ENCODE results near the gene LAPTM5.

DNA sequence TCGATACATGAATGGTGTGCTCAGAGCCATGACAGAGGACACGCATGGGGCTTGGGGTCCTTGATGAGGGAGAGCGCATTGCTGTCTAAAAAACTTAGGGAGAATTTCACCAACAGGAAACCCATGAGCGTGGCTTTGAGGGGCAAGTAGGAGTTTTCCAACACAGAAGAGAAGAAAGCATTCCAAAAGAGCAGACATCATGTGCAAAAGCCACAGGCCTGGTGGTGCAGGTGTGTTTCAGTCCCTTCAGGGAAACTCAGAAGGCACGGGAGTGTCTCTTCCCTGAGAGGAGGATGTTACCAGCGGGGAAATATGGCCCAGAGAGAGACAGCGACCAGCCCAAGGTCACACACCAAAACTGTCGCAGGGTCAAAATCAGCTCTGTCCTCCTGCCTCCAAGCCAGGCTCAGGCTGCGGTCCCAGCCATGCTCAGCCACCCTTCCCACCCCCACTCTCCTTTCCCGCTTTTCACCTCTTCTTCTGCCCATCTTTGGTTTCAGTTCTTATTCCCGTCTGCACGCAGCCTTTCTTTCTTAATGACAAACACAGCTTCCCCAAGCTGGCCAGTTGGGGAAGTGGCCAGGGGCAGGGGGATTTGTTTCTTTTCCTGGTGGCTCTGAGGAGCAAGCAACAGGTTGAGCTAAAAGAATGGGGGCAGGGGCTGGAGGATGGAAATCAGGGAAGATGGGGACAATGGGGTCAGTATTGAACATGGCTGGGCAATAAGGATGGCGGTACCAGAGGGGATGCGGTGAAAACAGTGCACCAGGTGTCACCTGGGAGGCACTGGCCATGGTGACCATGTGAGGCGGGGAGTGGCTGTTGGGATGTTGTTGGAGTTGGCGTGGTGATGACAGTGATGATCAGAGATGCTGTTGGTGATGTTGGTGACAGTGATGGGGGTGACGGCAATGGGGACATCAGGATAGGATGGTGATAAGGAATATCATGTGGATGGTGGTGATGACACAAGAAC is 10.3 kb downstream of the LAPTM5 start:
- TF ChIP-seq, protein P1, sequence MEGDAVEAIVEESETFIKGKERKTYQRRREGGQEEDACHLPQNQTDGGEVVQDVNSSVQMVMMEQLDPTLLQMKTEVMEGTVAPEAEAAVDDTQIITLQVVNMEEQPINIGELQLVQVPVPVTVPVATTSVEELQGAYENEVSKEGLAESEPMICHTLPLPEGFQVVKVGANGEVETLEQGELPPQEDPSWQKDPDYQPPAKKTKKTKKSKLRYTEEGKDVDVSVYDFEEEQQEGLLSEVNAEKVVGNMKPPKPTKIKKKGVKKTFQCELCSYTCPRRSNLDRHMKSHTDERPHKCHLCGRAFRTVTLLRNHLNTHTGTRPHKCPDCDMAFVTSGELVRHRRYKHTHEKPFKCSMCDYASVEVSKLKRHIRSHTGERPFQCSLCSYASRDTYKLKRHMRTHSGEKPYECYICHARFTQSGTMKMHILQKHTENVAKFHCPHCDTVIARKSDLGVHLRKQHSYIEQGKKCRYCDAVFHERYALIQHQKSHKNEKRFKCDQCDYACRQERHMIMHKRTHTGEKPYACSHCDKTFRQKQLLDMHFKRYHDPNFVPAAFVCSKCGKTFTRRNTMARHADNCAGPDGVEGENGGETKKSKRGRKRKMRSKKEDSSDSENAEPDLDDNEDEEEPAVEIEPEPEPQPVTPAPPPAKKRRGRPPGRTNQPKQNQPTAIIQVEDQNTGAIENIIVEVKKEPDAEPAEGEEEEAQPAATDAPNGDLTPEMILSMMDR (tag by site-specific recombination; IDR thresholded peaks at IDR 0.05) = no peak
- TF ChIP-seq TCF7L2 (IDR thresholded peaks at IDR 0.05; ENCODE audit: borderline replicate concordance, low read depth, low read length) (no peak), ZNF292 (tag by site-specific recombination; IDR thresholded peaks at IDR 0.05; ENCODE audit: borderline replicate concordance, low read depth) (no peak), ZNF2 (tag by site-specific recombination; IDR thresholded peaks at IDR 0.05) (no peak), ZNF324 (tag by site-specific recombination; IDR thresholded peaks at IDR 0.05) (no peak), ZNF311 (tag by site-specific recombination; IDR thresholded peaks at IDR 0.05; ENCODE audit: borderline replicate concordance) (no peak), ZNF24 (tag by site-specific recombination; IDR thresholded peaks at IDR 0.05) (no peak), KLF16 (tag by site-specific recombination; IDR thresholded peaks at IDR 0.05) (no peak)
- TF ChIP-seq, protein P2, sequence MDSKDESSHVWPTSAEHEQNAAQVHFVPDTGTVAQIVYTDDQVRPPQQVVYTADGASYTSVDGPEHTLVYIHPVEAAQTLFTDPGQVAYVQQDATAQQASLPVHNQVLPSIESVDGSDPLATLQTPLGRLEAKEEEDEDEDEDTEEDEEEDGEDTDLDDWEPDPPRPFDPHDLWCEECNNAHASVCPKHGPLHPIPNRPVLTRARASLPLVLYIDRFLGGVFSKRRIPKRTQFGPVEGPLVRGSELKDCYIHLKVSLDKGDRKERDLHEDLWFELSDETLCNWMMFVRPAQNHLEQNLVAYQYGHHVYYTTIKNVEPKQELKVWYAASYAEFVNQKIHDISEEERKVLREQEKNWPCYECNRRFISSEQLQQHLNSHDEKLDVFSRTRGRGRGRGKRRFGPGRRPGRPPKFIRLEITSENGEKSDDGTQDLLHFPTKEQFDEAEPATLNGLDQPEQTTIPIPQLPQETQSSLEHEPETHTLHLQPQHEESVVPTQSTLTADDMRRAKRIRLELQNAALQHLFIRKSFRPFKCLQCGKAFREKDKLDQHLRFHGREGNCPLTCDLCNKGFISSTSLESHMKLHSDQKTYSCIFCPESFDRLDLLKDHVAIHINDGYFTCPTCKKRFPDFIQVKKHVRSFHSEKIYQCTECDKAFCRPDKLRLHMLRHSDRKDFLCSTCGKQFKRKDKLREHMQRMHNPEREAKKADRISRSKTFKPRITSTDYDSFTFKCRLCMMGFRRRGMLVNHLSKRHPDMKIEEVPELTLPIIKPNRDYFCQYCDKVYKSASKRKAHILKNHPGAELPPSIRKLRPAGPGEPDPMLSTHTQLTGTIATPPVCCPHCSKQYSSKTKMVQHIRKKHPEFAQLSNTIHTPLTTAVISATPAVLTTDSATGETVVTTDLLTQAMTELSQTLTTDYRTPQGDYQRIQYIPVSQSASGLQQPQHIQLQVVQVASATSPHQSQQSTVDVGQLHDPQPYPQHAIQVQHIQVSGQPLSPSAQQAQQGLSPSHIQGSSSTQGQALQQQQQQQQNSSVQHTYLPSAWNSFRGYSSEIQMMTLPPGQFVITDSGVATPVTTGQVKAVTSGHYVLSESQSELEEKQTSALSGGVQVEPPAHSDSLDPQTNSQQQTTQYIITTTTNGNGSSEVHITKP (tag by site-specific recombination; IDR thresholded peaks at IDR 0.05) = no peak
- TF ChIP-seq, protein P3, sequence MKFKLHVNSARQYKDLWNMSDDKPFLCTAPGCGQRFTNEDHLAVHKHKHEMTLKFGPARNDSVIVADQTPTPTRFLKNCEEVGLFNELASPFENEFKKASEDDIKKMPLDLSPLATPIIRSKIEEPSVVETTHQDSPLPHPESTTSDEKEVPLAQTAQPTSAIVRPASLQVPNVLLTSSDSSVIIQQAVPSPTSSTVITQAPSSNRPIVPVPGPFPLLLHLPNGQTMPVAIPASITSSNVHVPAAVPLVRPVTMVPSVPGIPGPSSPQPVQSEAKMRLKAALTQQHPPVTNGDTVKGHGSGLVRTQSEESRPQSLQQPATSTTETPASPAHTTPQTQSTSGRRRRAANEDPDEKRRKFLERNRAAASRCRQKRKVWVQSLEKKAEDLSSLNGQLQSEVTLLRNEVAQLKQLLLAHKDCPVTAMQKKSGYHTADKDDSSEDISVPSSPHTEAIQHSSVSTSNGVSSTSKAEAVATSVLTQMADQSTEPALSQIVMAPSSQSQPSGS (tag by site-specific recombination; IDR thresholded peaks at IDR 0.05; ENCODE audit: low read depth) = no peak
- TF ChIP-seq, protein P4, sequence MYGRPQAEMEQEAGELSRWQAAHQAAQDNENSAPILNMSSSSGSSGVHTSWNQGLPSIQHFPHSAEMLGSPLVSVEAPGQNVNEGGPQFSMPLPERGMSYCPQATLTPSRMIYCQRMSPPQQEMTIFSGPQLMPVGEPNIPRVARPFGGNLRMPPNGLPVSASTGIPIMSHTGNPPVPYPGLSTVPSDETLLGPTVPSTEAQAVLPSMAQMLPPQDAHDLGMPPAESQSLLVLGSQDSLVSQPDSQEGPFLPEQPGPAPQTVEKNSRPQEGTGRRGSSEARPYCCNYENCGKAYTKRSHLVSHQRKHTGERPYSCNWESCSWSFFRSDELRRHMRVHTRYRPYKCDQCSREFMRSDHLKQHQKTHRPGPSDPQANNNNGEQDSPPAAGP (tag by site-specific recombination; IDR thresholded peaks at IDR 0.05) = no peak

All from HEK293 (cell line).